Stimulated activated CD8-positive, alpha-beta memory T cell treated with anti-CD3 and anti-CD28 coated beads, Interleukin-15, amount 100 ng/mL, for 1 hour (primary cell): ENCODE data around the gene RBM23.
"Not testable (repeated sequence)": the region's sequence is repeated elsewhere in the genome, so short reads cannot be mapped to it uniquely, and the experiment has no call there.

Source experiments
- DNase-seq: peaks from one replicate; pipeline ENCODE4 v3.0.0-alpha.2; 2020; ENCODE audit warnings: low read depth

RBM23 gene

DNA sequence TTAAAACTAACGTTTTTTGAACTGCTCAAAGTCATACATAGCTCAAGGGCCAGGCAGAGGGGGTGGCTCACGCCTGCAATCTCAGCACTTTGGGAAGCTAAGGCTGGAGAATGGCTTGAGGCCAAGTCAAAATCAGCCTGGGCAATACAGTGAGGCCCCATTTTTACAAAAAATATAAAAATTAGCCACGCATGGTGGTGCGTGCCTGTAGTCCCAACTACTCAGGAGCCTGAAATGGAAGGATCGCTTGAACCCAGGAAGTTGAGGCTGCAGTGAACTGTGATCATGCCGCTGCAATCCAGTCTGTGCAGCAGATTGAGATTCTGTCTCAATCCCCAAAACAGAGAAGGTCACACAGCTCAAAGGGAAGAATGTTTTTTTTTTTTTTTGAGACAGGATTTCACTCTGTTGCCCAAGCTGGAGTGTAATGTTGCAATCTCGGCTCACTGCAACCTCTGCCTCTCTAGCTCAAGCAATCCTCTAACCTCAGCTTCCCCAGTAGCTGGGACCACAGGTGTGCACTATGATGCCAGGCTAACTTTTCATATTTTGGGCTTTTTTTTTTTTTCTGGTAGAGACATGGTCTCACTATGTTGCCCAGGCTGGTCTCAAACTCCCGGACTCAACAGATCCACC lies 2.9 kb downstream of the RBM23 start:
- no peak for DNase-seq

DNA sequence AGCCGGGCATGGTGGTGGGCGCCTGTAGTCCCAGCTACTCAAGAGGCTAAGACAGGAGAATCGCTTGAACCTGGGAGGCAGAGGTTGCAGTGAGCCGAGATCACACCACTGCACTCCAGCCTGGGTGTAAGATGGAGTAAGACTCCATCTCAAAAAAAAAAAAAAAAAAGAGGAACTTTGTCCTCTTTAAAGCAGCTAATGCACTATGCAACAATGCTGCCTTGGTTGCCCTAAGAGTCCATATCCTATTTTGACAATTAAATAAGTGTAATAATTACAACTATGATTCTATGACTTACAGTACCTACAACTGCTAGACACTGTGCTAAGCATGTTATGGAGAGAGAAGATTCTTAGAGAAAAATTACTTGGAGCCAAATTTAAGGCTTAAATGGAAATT lies 4.1 kb downstream of the RBM23 start:
- DNase-seq: not testable (repeated sequence)

DNA sequence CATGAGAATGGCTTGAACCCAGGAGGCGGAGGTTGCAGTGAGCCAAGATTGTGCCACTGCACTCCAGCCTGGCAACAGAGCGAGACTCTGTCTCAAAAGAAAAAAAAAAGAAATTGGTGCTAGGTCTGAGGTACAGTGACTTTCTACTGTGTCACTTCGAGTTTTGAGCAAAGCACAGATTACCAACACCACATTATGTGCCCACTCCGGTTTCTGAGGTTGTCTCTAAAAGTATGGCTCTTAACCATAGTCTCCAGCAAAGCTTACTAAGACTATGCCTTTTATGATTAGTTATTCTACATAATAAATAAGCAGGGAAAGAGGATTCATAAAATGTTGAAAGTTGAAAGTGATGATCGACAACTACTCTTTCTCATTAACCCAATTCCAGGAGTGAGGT lies 8.0 kb downstream of the RBM23 start:
- DNase-seq: no peak

DNA sequence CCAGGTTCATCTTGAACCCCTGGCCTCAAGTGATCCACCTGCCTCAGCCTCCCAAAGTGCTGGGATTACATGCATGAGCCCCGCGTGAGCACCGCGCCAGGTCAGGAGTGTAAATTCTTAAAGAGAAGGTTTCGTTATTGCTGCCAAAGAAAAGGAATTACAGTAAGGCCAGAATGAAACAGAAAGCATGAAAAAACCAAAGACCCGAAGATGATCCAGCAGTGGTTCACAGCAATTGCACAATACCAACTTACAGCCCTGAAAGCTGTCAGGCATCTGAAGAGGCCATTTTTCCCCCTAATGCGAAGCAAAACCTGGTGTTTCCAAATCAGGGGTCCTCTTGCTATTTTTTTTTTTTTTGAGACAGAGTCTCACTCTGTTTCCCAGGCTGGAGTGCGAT lies 10.3 kb downstream of the RBM23 start:
- DNase-seq: no peak

DNA sequence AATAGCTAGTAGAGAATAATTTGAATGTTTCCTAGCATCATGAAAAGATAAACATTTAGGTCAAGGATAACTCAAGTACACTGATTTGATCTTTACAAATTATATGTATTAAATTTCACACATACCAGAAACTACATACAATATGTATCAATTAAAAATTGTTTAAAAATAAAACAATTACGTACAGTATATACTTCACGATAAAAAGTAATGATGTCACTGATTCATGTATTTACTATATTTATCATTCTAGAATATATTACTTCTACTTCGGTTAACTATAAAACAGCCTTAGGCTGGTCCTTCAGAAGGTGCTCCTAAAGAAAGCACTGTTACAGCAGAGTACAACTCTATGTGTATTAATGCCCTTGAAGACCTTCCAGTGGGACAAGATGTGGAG lies 11.5 kb downstream of the RBM23 start:
- DNase-seq: no peak

DNA sequence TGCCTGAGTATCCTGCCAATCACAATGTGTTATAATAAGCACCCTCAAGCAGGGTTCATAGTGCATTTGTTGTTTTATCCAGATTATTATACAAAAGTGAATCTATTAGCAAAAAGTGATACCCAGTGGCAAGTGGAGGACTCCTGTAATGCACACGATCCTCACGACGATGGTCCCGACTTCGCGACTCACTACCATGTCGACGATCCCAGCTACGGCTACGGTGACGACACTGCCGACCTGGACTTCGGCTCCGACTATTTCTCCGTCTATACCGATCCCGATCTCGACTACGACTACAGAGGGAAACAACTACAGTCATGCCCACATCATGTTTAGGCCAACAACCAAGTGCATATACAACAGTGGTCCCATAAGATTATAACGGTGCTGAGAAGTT lies 12.9 kb downstream of the RBM23 start:
- DNase-seq: no peak

DNA sequence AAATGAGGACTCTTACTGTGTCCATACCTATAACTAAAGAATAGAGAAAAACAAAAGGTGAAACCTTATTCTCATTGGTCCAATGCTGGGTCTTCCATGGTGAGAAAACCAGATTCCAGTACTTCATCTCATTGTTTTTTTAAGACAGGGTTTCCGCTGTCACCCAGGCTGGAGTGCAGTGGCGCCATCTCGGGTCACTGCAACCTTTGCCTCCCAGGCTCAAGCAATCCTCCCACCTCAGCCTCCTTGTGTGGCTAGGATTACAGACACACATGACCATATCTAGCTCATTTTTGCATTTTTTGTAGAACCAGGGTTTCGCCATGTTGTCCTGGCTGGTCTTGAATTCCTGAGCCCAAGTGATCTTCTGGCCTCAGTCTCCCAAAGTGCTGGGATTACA lies 13.3 kb downstream of the RBM23 start:
- DNase-seq: no peak

DNA sequence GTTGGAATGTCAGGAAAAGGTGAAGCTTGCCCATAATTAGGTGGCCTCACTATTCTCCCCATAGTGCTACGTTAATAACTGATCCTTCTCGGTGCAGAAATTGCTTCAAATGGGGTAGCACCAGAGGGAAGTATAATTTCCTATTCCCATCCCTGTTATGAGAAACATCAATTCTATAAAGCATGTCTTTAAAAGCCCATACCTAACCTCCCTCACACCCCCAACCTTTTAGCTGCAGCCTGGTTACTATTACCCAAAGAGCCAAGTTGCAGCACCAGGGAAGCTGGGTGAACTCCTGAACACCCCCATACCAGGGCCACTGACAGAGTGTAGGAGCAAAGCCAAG lies 15.2 kb downstream of the RBM23 start:
- no peak for DNase-seq

DNA sequence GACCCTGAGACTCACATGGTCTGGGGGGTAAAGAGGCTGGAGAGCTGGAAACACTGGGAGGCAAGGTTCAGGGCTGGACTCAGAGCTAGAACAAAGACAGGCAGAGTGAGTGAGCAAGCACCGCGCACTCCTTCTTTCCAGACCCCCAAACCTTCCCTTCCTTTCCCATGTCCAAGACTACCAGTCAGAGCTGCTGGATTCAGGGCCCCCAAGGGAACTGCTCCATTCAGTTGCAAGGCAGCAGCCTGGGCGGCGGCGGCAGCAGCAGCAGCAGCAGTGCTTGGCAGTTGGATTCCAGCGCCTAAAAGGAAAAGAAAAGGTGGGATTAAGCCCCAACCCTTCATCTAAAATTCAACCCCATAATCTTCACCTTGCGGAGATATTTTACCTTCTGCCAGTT lies 17.1 kb downstream of the RBM23 start:
- no peak for DNase-seq

DNA sequence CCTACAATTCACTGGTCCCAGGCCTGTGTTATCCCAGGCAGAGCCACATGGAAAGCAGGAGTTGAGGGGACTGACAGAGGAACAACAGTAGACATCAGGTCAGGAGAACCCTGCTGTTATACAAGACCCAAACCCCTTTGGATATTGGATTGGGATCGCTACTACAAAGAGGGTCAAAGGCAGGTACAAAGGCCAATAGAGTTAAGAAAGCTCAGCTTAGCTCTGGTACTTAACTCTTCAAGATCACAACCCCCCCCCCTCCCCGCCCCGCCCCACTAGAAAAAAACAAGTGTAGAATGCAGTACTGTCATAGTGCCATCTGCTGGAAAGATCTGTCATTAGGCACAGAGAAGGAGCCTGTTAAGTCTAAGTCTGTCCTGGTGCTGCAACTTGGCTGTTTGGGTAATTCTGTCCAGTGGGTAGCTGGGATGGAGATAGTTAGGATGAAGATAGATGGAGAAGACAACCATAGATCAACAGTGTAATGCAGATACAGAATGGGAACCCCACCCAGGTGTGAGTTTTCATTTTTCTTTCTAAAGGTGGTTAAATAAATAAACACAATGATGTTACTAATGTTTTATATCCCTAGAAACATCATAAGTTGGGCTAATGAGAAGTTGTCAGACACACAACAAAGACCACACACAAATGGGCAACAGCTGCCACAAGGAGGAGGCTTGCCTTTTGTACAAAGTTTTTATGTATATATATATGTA lies 18.7 kb downstream of the RBM23 start:
- no peak for DNase-seq

DNA sequence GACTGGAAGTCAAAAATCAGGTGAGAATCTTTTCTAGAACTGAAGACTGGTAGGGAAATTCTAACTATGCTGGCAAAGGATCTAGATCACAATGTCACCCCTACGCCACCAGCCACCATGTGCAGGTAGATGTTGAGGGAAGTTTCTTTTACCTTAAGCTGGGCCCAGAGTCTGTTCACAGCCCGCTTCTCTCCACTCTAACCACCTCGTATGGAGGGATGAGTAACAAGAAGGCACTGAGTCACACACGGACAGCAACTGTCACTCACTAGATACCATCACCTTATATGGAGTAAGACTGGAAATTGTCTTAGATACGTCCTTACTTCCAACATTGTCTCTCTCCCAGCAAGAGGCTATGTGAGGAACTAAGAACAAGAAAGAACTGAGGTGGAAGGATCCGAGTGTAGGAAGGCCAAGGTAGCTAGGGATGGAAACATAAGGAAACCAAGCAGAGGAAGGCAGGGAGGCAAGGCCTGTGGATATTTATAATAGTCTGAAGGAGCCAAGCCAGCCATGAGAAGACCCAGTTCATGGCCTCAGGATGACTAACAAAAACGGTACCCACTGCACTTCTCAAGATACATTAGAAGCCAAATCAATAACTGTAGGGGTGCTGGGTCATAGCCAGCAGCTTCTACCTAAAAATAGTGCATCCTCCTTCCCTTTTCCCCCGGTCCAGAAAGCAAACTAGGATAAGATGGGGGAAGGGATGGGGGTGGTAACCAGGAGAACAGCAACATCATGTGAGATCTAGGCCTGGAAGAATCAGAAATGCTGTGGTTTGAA lies 20.5 kb downstream of the RBM23 start:
- no peak for DNase-seq

DNA sequence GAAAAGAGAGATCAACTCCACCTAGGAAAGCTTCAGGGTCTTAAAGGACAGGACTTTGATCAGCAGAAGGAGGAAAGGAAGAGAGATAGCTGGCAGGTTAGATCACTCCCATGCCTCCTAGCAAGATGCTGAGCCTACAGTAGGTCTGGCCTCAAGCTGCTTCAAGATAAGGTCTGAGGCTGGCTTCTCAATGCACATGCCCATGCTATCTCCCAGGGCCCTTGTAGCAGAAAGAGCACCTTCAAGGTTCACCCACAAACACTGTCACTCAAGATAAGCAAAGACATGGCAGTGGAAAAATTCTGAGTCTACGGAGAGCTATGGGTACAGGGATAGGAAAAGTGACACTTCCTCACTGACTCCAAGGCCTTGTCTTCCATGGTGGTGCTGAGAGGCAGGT lies 21.6 kb downstream of the RBM23 start:
- DNase-seq: no peak

DNA sequence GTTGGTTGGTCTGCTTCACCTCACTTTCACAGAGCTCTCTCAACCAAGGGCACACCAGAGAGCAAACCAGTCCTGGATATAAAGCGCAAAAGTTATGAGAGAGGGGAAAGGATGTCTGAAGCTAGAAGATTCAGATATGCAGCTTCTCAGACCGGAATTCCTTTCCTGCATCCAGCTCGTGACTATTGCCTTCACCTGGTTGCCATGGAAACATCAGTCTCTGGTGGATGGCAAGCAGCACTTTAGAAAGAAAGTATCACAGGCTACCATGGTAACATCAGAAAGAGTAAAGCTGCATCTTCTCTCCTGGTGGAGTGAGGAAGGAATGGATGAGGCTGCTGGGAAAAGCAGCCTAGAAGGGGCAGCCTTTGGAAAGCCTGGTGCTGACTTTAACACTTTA lies 22.2 kb downstream of the RBM23 start:
- no peak for DNase-seq

DNA sequence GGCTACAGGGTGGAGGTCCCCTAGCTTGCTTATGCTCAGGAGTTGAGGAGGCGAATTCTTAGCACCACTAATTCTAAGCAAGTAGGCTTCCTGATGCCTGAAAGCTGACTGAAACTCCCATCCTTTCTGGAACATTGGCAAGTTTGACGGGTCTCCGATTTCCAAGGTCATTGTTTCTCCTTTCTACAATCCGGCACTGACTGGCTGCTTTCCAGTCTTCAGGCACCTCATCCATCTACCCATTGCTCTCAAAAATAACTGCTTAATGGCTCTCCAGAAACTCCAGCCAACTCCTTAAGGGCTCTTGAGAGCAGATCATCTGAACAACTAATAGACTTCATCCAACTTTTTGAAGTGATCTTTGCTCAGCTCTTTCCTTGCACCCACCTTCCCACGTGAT lies 22.6 kb downstream of the RBM23 start:
- no peak for DNase-seq

DNA sequence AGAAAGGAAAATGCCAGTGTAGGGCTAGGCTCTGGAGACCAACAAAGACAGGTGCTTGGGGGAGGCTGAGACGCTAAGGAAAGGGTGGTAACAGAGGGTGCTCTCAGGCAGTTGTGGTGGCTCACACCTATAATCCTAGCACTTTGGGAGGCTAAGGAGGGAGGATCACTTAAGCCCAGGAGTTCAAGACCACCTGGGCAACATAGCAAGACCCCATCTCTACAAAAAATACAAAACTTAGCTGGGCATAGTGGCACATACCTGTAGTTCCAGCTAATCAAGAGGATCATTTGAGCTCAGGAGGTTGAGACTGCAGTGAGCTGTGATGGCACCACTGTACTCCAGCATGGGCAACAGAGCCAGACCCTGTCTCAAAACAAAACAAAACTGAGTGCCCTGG lies 23.5 kb downstream of the RBM23 start:
- DNase-seq: no peak

DNA sequence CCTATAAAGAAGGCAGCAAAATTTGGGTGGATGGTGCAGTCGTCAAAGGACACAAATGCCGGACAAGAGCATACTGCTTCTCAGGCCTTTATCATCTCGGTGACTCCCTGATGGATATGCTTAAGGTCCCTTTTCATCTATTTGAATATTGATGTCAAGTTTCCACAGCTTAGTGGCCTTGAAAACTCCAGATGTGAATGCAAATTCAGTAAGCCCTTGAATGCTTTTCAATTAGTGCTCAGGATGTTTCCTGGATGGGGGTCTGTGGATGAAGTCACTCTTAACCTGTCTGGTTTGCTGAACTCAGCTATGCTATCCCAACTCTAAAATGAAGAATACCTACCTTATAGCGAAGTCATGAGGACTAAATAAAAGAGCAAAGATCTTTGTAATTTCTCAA lies 25.2 kb downstream of the RBM23 start:
- DNase-seq: no peak

DNA sequence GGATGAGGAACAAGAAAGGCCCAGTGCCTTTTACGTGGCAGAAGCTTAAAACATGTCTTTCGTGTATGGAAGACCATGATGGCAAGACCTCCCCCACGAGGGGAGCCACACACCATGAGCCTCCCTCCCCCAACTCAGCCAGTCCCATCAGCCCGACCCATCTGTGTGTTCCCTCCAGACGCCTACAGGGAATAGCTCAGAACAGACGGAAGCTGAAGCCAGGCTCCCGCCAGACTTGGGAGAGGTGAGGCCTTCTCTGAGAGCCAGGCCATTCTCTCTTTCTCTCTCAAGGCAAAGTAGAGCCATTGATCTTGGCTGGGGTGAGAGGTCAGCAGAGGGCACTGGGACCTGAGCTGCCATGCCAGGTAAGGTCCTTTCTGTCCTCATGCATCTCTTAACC lies 26.5 kb downstream of the RBM23 start:
- DNase-seq: no peak

DNA sequence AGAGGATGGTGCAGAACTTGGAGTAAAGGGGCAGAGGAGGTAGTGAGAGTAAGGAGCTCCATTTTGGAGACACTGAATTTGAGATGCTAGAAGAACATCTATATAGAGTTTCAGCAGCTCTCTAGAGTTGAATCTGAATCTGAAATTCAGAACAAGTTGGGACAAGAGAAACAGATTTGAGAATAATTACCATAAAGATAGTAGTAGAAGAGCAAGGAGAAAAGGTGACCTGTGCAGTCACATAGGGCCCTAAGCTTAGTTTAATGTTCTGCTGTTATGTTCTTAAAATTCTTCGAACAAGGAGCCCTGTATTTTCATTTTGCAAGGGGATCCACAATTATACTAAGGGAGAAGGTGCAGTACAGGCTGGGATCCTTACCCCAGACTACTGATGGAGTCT lies 28.5 kb downstream of the RBM23 start:
- DNase-seq: no peak

DNA sequence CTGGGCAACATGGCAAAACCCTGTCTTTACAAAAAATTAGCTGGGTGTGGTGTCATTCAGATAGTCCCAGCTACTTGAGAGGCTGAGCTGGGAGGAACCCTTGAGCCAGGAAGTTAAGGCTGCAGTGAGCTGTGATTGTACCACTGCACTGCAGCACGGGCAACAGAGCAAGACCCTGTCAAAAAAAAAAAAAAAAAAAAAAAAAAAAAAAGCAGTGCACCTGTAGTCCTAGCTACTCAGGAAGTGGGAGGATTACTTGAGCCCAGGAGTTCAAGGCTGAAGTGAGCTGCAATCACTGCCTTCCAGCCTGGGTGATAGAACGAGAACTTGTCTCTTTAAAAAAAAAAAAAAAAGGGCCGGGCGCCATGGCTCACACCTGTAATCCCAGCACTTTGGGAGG lies 30.3 kb downstream of the RBM23 start:
- DNase-seq: no peak

DNA sequence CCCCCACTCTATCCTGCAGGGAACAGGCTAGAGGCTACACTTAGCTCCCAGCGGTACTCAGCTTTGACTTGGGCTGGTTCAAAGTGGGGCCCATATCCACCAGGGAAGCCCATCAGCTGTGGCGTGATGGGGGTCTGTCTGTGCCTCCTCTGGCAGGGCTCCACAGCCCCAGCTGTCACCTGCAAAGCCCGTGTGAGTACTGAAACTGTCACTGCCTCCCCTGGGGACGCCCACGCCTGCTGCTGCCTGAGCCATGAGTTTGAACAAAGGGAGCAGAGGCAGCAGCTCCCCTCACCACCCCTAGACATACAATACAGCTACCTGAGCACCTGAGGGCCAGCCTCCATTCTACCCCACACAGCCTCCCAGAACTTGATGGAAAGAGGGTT lies 31.0 kb downstream of the RBM23 start:
- no peak for DNase-seq

DNA sequence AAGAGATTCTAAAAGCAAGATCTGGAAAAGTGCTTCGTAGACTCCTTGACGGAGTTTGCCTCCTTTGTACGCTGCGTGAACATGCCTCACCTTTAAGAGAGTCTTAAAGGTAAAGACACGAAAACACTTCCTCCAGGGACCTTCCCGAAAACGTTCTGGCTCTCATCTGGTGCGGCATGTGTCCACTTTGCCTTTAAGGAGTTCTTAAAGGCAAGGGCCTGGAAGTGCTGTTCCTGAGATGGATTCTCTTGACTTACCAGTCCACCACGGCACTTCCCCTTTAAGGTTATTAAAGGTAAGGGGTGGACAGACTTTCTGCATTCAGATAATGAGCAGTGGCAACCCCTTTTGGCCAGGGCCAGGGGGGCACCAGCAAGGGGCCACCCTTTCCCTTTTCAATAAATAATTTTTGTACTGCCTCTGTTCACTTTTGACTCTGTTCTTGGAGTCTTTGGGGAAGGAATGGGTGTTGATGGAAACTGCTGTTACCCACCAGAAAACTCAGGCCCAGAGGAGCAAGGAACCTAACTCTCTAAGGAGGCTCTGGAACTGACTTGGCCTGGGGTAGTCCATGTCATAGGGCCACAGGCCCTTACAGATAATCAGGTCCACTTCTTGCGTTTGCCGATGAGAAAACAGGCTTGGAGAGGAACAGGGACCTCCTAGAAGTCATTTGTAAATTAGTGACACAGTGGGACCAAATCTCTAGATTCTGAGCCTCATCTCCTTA lies 31.5 kb downstream of the RBM23 start:
- DNase-seq: no peak

DNA sequence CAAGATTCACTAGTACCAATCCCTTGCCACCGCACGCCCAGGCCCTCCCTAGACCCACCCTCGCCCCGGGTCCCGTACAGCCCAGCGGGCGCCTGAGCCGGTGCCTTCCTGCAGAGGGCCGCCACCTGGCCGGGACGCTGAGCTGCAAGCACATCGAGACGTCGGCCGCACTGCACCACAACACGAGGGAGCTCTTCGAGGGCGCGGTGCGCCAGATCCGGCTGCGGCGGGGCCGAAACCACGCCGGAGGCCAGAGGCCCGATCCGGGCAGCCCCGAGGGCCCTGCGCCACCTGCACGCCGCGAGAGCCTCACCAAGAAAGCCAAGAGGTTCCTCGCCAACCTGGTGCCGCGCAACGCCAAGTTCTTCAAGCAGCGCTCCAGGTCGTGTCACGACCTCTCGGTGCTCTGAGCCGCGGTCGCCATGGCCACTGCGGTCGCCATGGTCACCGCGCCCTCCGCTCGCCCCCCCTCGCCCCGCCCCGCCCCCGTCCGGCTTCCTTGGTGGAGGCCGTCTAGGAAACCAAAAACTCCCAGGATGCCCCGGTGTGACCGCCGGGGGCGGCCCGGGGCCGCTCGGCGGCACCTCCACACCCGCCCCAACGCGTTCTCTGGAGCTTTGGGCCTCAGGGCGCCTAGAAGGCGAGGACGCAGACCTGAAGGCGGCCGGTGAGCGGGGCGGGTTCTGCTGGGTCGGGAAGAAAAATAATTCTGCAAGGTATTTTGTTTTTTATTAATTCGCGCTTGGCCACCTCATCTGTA lies 32.3 kb downstream of the RBM23 start:
- peak; percentile 41 for DNase-seq
